Choroid plexus epithelial cell (primary cell): ENCODE measurements around the gene PCBP3.

Experiments
- DNase-seq: peaks from one replicate; pipeline ENCODE4 v3.0.0-alpha.2; 2010; ENCODE audit warnings: low read depth
- H3K4me3 ChIP-seq: 2 replicates; pipeline ENCODE4 v1.5.1; 2011; ENCODE audit warnings: low read depth, mild to moderate bottlenecking, control low read depth, low read length, moderate library complexity
- CTCF ChIP-seq: conservative IDR thresholded peaks from 2 replicates; pipeline ENCODE4 v1.5.1; 2011; ENCODE audit warnings: low read depth, mild to moderate bottlenecking, control low read depth, inconsistent platforms, low read length, moderate library complexity

PCBP3 gene

GRCh38 chr21:45854690-45855247 lies 211.2 kb downstream of the PCBP3 start:
- no peak overlapping the region for H3K4me3 ChIP-seq
- no peak for TF ChIP-seq CTCF
- peak; percentile 69 for DNase-seq

GRCh38 chr21:45855248-45855811 lies 211.8 kb downstream of the PCBP3 start:
- H3K4me3 ChIP-seq = no peak overlapping the region
- no peak for DNase-seq
- no peak for TF ChIP-seq CTCF

- TF ChIP-seq CTCF = no peak
- DNase-seq = no peak
- no peak overlapping the region for H3K4me3 ChIP-seq
Observed at GRCh38 chr21:45856442-45856841, 212.9 kb downstream of the PCBP3 start.

- no peak for DNase-seq
- no peak overlapping the region for H3K4me3 ChIP-seq
- TF ChIP-seq CTCF = no peak
Observed at GRCh38 chr21:45856906-45857305, 213.4 kb downstream of the PCBP3 start.

GRCh38 chr21:45857761-45858160 lies 214.2 kb downstream of the PCBP3 start:
- TF ChIP-seq CTCF = no peak
- no peak for DNase-seq
- H3K4me3 ChIP-seq = no peak overlapping the region

GRCh38 chr21:45858180-45858579 lies 214.7 kb downstream of the PCBP3 start:
- DNase-seq = no peak
- TF ChIP-seq CTCF = no peak
- H3K4me3 ChIP-seq = no peak overlapping the region
